ENCODE measurements around the gene AKR1B1.

Gene AKR1B1

DNA sequence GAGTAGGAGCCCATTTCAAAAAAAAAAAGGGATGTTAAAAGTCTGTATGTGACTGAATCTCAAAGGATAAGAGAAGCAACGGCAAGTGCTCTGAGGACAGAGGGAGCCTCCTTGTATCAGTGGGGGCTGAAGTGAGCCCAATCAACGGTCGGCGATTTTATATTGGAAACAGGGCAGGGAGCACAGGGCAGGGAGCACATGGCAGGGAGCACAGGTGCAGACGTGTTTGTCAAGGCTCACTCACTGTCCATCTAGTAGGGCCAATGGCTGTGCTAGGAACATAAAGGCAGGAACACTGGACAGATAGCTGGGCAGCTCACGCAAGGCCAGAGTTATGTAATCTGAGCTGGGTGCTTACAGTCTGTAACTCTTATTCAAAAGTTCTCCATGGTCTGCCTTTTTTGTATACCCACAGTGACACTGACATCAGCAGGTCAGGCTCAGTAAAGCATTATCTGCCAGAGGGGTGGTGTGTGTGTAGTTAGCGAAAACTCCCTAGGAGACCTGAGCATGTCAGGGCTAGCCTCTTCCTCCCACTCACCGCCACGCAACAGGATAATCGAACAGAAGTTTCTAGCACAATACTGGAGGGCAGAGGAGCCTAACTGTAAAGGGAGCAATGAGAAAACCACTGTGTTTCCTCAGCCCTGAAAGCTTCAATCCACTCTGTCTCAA lies 15.4 kb downstream of the AKR1B1 start:
- no peak for DNase-seq

DNA sequence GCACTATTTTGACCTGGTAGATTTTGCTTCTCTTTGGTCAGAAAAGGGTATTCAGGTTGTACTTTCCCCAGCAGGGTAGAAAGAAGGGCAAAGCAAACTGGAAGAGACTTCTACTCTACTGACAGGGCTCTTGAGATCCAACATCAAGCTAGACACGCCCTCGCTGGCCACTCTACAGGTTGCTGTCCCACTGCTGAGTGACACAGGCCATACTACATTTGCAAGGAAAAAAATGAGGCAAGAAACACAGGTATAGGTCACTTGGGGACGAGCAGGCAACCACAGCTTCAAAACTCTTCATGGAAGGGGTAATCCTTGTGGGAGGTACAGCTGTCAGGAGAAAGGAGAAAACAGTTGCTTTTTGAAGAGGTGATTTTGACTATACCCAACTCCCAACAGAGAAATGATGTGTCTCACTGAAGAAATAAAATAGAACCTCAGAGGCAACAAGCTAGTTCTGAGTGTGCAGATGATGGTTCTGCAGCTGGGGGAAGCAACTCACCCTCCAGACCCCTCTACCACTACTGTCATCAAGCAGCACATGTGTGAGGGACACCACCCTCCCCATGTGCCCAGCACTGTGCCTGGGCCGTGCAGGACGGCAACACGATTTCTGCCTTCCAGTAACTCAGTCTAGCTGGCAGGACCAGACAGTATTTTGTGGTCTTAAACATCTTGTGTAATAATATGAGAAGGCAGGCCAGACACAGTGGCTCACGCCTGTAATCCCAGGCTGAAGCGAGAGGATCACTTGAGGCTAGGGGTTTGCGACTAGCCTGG lies 16.3 kb downstream of the AKR1B1 start:
- no peak for DNase-seq

DNA sequence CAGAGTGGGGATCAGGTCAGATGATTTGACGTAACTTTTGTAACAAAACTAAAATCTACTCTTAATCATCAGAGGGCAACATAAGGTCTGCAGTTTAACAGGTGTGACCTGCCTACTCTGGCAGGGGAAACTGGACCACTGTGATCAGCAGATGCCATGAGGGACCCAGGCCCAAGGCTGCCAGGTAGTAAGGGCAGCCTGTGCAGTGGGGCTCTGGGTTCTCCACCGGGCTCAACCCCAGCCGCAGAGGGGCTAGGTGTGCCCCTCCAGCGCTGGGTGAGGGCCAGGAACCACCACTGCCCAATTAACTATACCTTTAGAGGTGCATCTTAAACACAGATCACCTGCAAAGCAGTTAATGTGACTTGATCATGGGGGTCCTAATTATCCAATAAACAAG lies 17.6 kb downstream of the AKR1B1 start:
- DNase-seq, result no peak

DNA sequence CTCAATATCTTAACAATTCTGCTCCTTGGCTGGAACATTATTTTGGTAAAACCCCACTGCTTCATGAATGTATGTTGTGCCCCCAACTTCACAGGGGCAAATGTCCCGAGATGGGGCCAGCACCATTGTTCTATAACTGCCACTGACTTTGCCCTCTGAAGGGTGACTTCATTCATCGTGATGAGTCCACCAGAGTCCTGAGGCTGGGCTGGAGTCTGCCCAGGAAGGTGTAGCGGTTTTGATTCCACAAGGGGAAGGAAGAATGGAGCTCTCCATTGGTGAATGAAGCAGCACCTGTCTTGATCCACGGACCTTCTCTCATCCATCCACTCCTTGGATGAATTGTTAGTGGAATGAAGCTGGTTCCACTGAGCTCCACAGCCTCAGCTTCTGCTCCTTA lies 18.4 kb downstream of the AKR1B1 start:
- DNase-seq, result no peak

DNA sequence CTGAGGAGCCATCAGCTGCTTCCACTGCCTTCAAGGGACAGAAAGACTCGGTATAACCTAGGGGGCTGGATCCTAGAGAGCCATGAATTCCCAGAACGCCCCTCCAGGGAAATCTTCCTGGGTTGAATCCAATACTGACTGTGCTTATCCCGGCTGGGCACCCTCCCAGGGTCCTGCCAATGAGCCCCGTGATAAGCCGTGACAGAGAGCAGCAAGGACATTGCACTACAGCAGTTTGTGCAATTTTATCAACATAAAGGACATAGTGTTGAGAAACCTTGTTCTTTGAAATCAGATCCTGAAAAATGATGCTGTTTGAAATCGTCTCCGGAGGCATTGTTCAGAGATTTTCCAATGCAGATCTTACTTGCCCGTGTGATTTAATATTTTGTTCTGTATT lies 18.8 kb downstream of the AKR1B1 start:
- DNase-seq, result no peak

DNA sequence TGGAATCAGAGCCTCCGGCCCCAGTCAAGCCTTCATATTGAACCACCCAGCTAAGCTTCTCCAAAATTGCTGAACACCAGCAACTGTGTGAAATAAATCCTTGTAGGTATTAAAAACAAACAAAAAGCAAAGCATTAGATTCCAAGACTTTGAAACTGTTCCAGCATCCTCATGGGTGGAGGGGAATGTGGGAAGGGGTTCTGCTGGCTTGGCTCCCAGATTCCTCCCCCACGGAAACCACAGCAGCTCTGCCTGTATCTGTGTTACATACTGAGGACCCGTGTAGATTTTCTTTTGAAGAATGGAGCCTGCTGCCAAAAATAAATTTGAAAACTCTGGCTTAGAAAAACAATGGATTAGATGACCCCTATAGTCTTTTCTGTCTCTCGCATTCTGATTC lies 20.0 kb downstream of the AKR1B1 start:
- DNase-seq, result no peak

DNA sequence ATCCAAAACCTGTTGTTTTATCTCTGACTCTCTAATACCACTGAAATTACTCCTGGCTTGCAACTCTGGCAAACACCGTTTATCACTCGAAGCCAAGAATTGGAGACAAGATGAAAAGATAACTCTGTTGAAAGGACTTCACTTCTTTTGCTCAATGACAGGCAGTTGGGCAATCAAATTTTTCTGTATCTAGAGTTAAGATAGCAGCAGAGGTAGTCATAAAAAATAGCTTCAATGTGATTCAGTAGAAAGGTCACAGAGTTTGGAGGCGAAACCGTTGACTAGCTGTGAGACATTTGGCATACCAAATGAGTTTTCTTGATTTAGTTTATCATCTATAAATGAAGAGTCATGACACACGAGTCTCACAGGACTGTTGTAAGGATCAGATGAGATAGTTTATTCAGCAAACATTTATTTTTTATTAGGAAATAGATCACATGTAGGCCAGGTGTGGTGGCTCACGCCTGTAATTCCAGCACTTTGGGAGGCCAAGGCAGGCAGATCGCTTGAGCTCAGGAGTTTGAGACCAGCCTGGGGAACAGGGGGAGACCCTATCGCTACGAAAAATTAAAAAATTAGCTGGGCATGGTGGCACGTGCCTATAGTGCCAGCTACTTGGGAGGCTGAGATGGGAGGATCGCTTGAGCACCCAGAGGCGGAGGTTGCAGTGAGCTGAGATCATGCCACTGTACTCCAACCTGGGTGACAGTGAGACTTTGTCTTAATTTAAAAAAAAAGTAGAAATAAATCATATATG lies 23.6 kb downstream of the AKR1B1 start:
- no peak for DNase-seq

DNA sequence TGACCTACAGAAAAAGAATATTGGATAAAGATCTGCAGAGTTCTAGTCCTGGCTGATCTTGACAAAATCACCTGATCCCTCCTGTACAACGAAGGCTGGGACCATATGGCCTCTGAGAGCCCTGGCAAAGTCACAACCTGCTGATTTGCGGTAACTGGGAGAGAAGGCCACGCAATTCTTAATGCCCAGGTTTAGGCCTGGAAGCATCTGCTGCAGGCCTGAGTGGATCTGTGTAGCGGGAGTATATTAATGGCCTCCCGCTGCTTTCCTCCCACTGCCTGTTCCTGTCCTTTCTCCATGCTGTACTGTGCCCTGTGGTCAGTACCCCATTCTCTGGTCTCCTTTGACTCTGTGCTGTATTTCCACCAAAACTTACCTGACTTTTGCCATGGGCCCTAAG lies 24.2 kb downstream of the AKR1B1 start:
- DNase-seq, result no peak

DNA sequence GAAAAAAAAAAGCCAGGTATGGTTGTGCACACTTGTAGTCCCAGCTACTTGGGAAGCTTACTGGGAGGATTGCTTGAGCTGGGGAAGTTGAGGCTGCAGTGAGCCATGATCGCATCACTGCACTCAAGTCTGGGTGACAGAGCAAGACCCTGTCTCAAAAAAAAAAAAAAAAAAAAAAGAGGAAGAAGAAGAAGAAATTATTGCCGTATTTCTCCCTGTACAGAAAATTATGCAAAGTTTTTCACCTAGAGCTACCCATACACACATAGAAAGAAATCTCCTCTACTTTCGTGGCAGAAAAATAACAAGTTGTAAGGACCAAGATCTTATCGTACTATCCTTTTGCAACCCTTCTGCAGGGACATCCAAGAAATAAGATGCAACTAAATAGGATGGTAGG lies 25.5 kb downstream of the AKR1B1 start:
- DNase-seq, result no peak

DNA sequence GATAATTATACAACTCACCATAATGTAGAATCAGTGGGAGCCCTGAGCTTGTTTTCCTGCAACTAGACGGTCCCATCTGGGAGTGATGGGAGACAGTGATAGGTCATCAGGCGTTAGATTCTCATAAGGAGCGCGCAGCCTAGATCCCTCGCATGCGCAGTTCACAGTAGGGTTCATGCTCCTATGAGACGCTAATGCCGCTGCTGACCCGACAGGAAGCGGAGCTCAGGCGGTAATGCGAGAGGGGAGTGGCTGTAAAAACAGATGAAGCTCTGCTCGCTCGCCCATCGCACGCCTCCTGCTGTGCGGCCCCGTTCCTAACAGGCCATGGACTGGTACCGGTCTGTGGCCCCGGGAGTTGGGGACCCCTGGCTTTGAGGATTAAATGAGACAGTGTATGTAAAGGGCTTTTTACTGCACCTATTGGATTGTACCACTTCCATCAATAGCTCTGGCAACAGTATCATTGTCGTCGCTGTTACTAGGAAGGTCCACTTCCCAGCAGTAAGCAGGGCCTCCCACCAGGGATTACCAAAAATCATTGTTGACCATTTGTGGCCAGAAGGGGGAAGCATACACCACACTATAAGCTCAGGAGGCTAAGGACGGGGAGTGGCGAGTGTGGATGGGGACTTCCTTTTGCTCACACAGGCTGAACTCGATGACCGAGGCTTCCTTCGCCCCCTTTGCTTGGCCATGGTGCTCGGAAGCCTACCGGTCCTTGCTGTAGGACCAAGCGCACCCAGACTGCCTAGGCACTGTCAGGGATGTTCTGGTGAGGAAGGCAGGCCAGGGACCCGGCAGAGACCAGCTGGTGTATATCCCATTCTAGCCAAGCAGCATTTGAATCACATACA lies 26.4 kb downstream of the AKR1B1 start:
- peak; percentile 40 for DNase-seq

DNA sequence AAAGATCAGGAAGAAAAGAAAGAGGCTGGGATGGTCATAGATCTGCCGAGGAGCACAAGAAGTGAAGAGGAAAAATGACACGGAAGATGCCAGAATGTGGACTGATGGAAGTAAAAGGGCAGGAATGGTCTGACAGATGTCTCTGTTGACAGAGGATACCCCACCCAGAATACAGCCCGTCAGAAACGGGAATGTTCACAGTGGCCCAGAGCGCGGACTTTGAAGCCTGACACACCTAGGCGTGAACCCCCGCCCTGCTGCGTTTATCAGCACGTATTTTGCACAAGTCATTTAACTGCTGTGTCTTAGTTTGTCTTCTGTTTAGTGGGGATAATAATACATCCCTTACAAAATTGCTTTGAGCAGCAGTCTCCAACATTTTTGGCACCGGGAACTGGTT lies 27.1 kb downstream of the AKR1B1 start:
- DNase-seq, result no peak

DNA sequence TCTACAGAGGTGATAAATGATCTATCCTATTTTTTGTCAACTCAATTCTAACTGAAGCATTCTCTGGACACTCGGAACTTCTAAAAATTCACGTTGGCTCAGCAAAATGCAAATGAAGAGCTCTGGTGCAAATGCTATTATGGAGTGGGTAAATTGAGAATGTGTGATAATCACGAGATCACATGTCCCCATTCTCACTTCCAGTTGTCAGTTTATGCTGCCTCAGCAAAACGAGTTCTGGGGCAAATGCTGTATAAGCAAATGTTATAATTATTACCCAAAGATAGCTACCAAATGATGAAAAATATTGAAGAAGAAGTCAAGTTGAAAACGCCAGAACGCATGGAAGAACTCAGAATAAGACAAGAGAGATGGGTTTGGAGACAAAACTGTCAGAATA lies 29.4 kb downstream of the AKR1B1 start:
- no peak for DNase-seq

DNA sequence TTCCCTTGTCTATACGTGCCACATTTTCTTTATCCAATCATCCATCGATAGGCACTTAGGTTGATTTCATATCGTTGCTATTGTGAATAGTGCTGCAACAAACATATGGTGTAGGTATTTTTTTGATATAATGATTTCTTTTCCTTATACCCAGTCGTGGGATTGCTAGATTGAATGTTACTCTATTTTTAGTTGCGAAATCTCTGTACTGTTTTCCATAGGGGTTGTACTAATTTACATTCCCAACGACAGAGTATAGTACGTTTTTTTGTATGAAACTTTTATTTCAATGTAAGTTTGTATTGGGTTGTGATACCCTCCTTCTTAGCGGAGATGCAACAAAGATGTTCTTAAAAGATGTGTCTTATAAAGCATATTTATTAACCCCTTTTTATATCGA lies 30.0 kb downstream of the AKR1B1 start:
- no peak for DNase-seq

DNA sequence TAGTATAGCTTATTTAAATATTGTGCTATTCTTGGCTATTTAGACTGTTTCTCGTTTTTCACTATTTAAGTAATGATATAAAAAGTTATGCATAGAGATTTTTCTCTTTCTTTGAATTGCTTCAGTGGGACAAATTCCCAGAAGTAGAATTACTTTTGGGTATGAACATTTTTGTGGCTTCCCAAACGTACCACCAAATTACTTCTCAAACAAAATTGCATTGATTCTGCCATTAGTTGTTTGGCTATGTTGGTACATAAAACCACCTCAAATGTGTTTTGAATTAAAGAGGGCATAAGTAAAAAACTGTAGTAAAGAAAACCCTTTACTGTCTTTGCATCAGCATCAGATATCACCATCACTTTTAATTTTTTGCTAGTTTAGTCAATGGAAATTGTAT lies 31.0 kb downstream of the AKR1B1 start:
- DNase-seq, result no peak

DNA sequence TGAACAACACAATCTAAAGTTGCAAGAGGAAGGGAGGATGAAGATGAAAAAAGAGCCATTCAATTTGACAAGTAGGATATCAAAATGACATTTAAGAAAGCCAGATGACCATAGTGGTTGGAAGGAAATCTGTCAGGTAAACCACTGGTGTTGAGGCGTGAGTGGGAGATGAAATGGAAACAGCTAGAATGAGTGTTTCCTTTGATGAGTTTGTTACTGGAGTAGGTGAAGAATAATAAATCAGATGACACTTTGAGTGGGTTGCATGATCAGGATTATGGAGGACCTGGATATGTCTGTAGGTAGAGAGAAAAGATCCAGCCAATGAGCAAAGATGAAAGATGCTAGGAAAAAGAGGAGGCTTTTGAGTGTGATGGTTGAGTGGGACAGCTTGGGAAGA lies 33.1 kb downstream of the AKR1B1 start:
- DNase-seq, result no peak

DNA sequence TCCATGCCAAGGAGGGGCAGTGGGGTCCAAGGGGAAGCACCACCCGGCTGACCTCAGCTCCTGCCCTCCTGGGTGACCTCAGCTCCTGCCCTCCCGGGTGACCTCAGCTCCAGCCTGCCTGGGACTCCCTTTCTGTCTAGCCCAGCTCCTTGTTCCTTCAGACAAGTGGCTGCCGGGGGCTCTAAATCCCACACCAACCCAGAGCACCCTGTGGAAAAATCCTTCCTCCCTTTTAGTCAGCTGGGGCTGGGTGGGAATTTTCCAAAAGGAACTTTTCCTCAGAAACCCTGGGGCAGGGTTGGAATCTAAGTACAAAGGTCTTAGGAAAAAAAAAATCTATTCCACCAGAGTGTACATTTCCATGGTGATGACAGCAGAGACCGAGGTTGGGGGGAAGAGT lies 36.3 kb downstream of the AKR1B1 start:
- DNase-seq, result no peak

DNA sequence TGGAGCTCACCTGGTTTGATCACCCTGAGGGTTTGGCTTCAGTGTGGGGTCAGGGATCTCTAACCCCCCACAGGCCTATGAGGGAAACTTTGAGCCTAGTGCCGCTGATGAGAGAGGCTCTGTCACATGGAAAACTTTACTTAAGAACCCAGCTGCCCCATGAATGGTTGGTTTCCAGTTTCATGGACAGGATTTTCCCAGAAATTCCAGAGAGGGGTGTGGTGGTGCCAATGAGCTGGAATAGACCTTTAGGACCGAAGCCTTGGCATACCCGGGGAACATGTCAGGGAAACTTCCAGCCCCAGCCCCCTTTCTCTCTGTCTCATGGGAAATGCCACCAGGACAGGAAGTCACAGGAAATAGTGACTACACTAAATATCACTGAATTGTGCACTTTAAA lies 36.9 kb downstream of the AKR1B1 start:
- DNase-seq, result no peak

DNA sequence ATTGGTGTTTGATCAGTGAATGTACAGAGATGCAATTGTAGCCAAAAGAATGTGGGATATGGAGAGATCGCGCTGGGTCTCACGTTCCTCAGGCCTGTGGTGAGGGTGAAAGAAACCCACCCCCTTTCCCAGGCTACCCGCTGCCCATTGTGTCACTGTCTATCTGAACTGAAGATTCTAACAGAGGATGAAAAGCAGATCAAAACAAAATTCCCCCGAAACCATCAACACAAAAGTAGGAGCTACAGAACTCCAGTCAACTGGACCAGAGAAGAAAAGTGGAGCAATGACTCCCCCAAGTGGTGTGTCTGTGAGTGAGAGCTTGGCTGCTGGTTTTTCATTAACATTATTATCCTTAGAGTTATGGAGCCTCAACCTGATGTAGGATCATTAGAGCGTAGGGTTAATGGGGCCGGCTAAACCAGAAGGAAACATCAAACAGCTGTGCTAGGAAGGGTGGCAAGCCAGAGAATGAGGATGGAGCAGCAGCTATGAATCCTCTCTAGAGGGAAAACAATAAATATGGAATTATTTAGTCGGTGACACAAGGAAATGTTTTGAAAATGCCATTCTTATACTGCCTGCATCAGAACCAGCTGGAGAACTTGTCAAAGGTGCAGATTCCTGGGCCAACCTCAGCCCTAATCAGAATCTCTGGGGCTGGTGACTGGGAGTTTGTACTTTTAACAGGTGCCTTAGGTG lies 38.3 kb downstream of the AKR1B1 start:
- DNase-seq, result no peak

DNA sequence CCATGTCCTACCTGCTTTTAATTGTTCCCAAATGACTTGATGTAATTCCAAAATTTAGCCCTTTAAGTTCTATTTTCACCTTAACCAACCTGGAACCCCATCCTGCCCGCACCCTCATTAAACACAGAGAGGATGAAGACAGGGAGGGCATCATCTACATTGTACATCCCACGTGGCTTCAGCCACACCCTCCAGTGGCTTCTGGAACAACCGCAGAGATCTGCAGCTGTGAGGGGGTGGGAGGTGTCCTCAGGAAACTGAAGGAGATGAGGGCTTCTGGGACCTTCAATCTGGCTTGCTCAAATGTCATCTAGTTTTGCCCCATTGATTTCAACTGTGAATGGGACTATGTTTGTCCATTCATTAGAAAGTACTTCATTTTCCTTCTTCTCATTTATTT lies 39.0 kb downstream of the AKR1B1 start:
- no peak for DNase-seq

DNA sequence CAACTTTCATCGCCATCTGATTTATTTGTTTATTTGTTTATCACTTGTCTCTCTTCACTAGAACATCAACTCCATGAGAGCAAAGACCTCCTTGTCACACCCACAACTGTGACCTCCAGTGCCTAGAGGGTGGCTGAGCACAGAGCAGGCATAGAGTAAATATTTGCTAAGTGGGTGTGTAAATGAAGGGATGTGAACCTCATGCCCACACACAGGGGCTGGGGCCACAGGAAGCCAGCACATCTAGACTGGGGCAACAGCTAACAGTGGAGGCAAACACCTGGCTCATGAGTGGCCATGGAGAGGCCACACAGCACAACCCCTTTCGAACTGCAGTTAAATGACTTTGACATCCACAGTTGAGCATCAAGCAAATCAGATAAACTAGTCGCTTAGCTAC lies 39.8 kb downstream of the AKR1B1 start:
- DNase-seq, result no peak

DNA sequence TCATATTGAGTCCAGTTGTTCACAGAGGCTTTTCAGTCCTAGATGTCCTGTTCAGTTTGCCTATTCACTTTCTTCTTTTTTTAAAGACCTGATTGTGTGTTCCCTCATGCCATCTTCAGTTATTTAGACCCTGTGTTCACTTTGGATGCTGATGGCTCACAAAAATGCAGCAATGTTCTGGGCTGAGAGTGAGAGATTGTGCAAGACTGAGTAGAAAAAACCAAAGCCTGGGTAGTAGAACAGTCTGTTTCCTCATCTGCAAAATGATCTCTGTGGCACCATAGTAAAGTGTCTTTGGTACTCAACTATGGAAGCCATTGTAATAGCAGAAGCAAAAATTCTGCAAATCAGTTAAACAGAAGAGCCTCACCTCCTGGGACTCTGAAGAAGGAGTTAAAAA lies 43.2 kb downstream of the AKR1B1 start:
- no peak for DNase-seq

DNA sequence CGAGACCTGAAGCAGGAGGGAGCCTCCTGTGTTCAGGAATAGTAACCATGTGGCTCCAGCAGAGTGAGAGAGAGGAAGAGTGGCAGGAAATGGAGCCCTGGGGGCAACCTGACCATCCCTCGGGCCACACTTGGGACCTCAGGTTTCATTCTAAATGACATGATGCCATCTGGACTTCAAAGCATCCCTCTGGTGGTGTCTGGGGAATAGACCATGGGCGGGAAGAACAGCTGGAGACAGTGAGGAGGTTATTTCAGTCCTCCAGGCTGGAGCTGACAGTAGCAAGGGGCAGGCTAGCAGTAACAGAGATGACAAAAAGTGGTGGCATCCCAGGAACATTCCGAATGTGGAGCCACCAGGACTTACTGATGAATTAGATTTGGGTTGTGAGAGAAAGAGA lies 44.8 kb downstream of the AKR1B1 start:
- DNase-seq, result no peak

DNA sequence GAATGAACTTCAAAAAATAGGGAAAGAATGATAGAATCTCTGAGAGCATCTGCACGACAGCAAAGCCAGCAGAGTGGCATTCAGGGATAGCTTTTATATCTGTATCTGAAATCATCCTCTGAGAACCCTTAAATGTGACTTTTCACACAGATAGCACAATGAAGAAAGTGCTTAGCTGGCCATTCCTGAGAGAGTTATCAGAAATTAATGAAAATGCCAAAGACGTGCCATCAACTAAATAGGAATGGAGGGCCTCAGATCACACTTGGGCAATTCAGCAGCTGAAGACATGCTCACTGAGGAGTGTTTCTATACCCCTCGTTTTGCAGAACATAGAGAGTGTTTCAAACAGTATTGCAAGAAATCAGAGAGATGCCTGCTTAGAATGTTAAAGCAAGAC lies 51.6 kb downstream of the AKR1B1 start:
- no peak for DNase-seq
